GM10248 (cell line): ENCODE results near the gene ANK3.

Experiments
- CTCF ChIA-PET: fragments of 300-600 bp; sonication (Branson Sonifier 250); formaldehyde crosslinking; extraction: SDS; loops from one replicate; lab custom pipeline; 2021; ENCODE audit warnings: antibody characterized with exemption; lab: Yijun Ruan, JAX
- POLR2A ChIA-PET: fragments of 350-650 bp; sonication (Branson Sonifier 250); formaldehyde crosslinking; extraction: SDS; loops from one replicate; lab custom pipeline; 2020; ENCODE audit warnings: antibody characterized with exemption; lab: Yijun Ruan, JAX
- DNase-seq: peaks from one replicate; pipeline ENCODE4 v3.0.0; 2012; ENCODE audit errors: extremely low spot score
- CTCF ChIP-seq: IDR thresholded peaks from 2 replicates; pipeline ENCODE4 v1.5.1; 2012; ENCODE audit warnings: mild to moderate bottlenecking, low read depth; ENCODE audit errors: extremely low read depth, missing control alignments, control extremely low read depth

ANK3 gene

GRCh38 chr10:60424971-60425370, 35.3 kb upstream of the ANK3 start:
- POLR2A ChIA-PET, result no interaction called here
- no peak for DNase-seq
- CTCF ChIA-PET, result interaction anchor here (1.2 to 1.4 kb wide), 2 partner anchors 14 to 311 kb away, joined by 3 to 4 read pairs; no protein-coding TSS in a partner anchor
- no peak for TF ChIP-seq CTCF

GRCh38 chr10:60423920-60424319, 34.2 kb upstream of the ANK3 start:
- ChIA-PET POLR2A (no interaction called here), CTCF (no interaction called here)
- no peak for TF ChIP-seq CTCF
- no peak for DNase-seq

GRCh38 chr10:60422809-60423208, 33.1 kb upstream of the ANK3 start:
- no peak for TF ChIP-seq CTCF

GRCh38 chr10:60420991-60421894, 31.6 kb upstream of the ANK3 start:
- ChIA-PET CTCF (interaction anchor here (1.1 to 1.2 kb wide), 2 partner anchors 12 to 13 kb away, joined by 3 to 5 read pairs; no protein-coding TSS in a partner anchor), POLR2A (no interaction called here)
- DNase-seq, result no peak
- TF ChIP-seq CTCF, result no peak

More at GRCh38 chr10:60422809-60423208, 33.1 kb upstream of the ANK3 start:
- CTCF ChIA-PET, result interaction anchor here (0.8 to 1.2 kb wide), 3 partner anchors 12 to 35 kb away, joined by 3 to 5 read pairs (median 3); no protein-coding TSS in a partner anchor
- POLR2A ChIA-PET, result no interaction called here
- no peak for DNase-seq

GRCh38 chr10:60419249-60419648, 29.6 kb upstream of the ANK3 start:
- no peak for TF ChIP-seq CTCF
- POLR2A ChIA-PET, result no interaction called here
- CTCF ChIA-PET, result no interaction called here
- no peak for DNase-seq

GRCh38 chr10:60417901-60418300, 28.2 kb upstream of the ANK3 start:
- ChIA-PET CTCF (no interaction called here), POLR2A (no interaction called here)
- TF ChIP-seq CTCF, result no peak
- no peak for DNase-seq
